ENCODE results near the gene PINLYP.

Gene PINLYP

DNA sequence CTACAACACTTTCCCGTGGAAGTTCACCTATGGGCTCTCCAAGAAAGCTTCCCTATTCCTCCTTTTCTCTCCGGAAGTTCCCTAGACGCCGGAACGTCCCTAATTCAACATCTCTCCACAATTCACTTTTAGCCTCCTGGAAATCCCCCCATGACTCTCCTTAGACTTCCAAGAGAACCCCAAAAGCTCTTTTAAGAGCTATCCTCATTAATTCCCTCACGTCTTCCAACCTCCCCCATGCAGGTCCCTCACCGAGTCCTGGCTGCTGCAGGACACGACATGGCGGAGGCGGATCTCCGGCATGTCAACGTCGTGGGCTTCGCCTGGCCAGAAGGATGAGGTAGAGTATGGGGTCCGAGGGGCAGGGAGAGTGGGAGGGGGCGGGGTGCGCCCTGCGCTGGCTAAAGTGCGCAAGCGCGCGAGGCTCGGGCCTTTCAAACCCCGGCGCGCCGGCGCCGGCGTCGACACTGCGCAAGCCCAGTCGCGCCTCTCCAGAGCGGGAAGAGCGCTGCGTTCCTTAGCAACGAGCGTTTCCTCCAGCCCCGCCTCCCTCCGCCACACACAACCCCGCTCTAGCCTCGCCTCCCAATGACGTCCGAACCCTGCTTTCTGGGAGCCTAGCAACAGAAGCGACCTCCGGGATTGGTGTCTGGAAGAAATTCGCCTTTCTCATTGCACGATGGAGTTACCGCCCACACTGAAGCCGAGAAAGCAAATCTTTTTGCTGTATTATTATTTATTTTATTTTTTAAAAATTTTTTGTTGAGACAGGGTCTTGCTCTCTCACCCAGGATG, at the start of gene PINLYP, which contains the start of gene XRCC1:
Gene PINLYP (plus strand): TSS at position 646 of the 795 bp plus-strand sequence. CDS start 1,391 bp downstream, outside the sequence.
Gene XRCC1 (minus strand): TSS at position 372 of the 795 bp plus-strand sequence. CDS start 69 bp downstream, at position 303.
- FAIRE-seq (peak; percentile 100), DNase-seq (ENCODE audit: extremely low spot score, insufficient read length, low read depth) (peak; percentile 96)

- DNase-seq (ENCODE audit: extremely low spot score, insufficient read length, low read depth) (no peak), FAIRE-seq (no peak)
Observed at GRCh38 chr19:43525836-43526771, 49.5 kb upstream of the PINLYP start.

DNA sequence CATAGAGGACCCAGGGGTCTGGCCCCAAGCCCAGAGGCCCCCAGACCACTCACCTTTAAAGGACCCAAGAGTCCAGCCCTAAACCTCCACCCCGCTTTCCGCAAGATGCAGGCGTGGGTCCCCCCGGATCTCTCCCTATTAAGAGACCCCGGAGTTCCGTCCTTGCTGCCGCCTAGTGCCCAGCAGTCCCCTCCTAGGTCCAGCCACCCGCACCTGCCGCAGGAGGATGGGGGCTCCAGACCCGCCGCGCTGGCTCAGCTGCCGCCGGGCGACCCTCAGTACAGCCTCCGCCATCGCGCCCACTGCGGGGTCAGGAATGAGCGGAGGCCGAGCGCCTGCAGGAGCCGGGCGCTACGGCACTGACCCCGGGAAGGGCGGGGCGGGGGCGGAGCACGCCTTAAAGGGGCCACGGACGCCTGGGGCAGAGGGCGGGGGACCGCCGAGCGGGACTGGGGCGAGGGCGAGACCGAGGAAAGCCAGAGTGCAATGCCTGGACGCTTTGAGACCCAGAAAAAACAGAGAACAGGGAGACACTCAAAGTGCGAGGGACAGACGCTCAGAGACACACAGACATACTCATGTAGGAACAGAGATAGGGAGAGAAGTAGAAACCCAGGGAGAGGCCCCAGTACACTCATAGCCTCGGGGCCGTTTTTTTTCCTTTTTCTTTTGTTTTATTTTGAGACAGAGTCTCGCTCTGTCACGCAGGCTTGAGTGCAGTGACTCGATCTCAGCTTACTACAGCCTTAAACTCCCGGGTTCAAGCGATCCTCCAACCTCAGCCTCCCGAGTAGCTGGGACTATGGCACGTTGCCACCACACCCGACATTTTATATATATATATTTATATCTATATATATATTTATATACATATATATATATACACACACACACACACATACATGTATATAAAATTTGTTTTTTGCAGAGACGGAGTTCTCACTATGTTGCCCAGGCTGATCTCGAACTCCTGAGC, 48.4 kb upstream of the PINLYP start, which contains the start of gene ETHE1:
Gene ETHE1 (minus strand): TSS at position 318 of the 976 bp plus-strand sequence. CDS start 24 bp downstream, at position 294.
- FAIRE-seq (peak; percentile 76), DNase-seq (ENCODE audit: extremely low spot score, insufficient read length, low read depth) (no peak)

DNA sequence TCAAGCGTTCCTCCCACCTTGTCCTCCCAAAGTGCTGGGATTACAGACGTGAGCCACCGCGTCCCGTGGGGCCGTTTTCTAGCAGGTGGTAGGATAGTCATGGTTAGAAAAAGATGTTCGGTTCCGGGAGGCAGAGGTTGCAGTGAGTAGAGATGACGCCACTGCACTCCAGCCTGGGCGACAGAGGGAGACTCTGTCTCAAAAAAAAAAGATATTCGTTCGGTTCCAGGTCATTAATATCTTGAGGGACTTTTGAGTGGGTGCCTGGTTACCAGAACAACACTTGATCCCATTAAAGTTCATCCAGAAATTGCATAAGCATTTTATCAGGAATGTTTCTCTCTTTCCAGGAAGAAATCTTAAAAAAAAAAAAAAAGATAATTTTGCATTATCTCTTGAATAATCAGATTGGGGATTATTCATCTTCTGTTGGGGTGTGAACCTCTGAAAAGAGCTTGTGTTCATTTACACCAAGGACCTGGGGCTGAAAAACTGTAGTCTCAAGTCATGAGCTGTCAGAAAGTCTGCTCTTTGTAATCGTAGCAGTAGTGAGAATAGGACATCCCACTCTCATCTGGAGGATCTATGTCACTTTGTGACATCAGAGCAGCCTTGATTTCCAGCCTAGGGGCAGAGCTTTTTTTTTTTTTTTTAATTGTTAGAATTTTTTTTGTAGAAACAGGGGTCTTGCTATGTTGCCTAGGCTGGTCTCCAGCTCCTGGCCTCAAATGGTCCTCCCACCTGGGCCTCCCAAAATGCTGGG, 47.6 kb upstream of the PINLYP start:
- no peak for FAIRE-seq

DNA sequence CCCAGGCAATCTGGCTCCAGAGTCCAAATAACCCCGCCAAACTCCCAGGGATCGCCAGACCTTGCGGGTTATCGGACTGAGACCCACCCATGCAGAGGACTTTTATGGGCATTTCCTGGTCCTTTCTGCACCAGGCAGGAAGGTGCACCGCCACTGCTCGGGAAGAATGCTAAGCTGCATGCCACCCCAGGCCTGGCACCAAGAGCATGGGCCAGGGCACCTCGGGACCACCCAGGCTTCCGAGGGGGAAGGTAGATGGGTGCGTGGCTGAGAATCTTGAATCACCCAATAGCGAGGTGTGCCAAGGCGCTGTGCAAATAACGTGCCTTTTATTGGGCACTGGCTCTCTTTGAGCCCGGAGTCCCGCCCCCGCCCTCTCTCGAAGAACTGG, 43.0 kb upstream of the PINLYP start:
- DNase-seq (ENCODE audit: extremely low spot score, insufficient read length, low read depth) = no peak
- FAIRE-seq = no peak

More for the DNA sequence above, 47.6 kb upstream of the PINLYP start:
- DNase-seq (ENCODE audit: extremely low spot score, insufficient read length, low read depth) = no peak

DNA sequence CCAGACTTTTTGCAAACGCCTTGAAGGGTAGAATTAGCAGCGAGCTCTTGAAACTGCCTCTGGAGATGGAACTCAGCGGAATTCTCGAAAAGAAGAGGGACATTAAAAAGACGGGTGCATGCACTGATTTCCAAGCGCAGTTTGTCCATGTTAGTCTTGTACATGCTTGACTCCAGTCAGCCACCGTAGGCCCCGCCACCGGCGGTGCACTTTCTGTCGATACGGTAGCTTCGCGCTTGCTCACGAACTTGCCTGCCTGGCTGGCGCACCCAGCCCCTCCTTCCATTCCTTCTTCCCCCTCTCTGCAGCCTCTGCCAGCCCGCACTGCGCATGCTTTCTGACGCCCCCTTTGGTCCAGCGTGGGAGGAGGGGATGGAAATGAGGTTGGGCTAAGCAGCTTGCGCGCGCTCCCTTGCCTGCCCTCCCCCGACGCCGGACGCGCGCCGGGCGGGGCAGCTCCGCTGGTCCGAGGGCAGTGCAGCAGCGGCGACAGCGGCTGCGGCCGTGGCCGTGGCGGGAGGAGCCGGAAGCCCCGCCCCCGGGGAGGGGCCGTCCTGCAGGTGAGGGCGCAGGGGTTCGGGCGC, 42.5 kb upstream of the PINLYP start, which contains the start of gene ZNF575:
Gene ZNF575 (plus strand): TSS at position 227 of the 584 bp plus-strand sequence. CDS start 1,235 bp downstream, outside the sequence.
- DNase-seq (ENCODE audit: extremely low spot score, insufficient read length, low read depth) (peak; percentile 75), FAIRE-seq (peak; percentile 96)

DNA sequence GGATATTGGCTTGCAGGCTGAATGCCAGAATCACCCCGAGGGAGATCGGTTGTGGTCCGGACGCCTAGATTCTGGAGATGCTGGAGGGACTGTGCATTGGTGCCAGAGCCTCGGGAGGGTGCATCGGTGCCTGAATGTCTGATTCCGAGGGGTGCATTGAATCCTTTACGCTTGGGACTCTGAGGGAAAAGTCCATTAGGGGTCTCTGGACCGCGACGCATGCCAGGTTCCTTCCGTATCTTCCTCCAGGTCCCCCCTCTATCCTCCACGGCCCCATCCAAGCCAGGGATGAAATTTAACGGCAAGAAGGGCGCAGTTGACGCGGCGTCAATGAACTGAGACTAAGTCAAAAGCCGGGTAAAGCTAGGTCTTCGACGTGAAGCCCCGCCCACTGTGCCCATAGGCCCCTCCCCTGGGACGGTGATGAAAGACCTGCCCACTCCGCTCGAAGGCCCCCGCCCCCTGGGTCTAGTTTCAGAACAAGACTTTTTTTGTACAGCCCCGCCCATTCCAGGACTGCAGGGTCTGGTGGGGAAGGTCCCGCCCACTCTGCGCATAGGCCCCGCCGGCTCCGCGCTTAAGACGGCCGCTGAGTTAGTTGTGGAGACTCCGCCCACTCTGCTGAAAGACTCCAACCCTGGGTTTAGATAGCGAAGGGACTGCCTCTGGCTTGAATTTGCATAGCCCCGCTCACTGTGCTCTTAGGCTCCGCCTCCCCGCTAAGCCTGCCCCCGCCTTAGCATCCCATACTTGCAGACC, 41.9 kb upstream of the PINLYP start:
- FAIRE-seq (no peak), DNase-seq (ENCODE audit: extremely low spot score, insufficient read length, low read depth) (peak; percentile 81)

GRCh38 chr19:43534305-43534815, 41.2 kb upstream of the PINLYP start:
- DNase-seq (ENCODE audit: extremely low spot score, insufficient read length, low read depth) = no peak
- FAIRE-seq = no peak

DNA sequence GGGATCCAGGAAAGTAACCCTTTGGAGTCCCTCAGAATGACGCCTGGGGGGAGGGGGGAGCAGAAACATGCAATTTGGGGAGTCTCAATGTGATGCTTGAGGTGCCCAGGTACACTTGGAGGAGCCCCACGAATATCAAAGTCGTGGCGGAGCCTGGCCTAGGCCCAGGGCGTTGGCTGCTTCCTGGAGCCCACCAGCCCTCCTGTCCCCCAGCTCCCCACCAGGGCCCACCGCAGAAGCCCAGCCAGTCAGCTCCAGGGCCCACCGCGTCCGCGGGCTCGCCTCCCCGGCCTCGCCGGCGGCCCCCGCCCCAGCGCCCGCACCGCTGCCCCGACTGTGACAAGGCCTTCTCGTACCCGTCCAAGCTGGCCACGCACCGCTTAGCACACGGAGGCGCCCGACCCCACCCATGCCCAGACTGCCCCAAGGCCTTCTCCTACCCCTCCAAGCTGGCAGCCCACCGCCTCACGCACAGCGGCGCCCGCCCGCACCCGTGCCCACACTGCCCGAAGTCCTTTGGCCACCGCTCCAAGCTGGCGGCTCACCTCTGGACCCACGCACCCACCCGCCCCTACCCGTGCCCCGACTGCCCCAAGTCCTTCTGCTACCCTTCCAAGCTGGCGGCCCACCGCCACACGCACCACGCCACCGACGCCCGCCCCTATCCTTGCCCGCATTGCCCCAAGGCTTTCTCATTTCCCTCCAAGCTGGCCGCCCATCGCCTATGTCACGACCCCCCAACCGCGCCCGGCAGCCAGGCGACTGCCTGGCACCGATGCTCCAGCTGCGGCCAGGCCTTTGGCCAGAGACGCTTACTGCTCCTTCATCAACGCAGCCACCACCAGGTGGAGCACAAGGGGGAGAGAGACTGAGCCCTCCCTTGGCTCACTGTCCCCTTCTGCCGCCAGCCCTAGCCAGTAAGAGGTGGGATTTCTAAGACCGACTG, 40.5 kb upstream of the PINLYP start:
- no peak for DNase-seq (ENCODE audit: extremely low spot score, insufficient read length, low read depth)
- FAIRE-seq = no peak

DNA sequence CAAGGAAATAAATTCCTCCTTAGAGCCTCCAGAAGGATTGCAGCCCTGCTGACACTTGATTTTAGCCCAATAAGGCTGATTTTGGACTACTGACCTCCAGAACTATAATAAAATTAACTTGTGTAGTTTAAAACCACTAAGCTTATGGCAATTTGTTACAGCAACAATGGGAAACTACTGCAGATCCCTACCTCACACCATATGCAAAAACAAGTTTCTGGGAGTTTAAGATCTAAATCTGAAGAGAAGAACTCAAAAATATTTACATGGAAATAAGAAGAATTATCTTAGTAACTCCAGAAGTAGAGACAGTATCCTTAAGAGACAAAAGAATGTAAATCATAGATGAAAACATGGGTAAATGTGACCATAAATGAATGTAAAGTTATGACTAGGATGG, 36.7 kb upstream of the PINLYP start:
- DNase-seq (ENCODE audit: extremely low spot score, insufficient read length, low read depth) = no peak
- no peak for FAIRE-seq

DNA sequence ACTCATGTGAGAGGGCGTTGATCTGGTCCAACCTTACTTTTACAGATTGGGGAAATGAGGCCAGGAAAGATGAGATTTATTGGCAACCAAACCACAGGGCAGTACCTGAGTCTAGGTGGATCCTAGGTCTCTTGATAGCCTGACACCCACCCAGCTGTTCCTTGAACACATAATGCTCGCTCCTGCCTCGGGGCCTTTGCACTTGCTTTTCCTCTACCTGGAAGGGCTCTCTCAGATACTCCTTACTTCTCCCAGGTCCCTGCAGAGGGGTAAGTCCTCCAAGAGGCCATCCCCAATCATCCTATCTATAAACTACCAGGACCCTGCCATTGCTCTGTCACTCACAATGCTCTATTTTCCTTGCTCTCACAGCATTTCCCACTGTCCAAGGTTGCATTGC, 35.2 kb upstream of the PINLYP start:
- DNase-seq (ENCODE audit: extremely low spot score, insufficient read length, low read depth) (no peak), FAIRE-seq (no peak)

DNA sequence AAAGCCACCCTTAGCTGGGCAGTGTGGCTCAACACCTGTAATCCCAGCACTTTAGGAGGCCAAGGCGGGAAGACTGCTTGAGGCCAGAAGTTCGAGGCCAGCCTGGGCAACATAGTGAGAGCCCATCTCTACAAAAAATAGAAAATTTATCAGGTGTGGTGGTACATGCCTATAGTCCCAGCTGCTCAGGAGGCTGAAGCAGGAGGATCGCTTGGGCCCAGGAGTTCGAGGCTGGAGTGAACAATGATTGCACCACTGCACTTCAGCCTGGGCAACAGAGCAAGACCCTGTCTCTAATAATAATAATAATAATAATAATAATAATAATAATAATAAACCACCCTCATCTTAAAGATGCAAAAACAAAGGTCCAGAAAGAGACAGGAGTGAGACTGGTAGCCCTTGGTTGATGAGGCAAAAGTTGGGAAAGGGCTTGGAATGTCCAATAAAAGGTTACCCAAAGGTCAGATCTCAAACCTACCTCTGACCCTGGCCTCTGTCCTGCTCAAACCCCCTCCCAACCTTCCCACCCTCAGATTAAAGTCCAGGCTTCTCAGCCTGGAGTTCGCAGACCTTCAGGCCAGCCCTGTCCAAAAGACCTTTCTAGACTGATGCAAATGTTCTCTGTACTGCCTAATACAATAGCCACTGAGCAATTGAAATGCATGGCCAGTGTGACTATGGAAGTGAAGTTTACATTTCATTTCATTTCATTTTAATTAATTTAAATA, 33.5 kb upstream of the PINLYP start:
- FAIRE-seq (no peak), DNase-seq (ENCODE audit: extremely low spot score, insufficient read length, low read depth) (no peak)

DNA sequence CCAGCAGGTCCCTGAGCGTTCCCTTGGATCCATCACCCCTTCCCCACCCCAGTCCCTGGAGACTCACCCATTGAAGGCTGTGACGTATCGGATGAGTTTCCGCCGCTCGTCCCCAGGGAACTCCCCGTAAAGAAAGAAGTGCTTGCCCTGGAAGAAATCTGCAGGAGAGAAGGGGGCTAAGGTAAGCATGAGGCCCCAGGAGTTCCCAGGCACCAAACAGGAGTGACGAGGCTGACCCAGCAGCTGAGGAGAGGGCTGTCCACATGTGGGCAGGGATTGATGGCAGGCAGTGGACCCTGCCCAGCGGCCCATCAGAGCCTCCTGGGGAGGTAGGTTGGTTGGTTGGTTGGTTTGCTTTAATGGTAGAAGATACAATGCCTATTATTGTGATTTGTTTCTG, 31.5 kb upstream of the PINLYP start:
- DNase-seq (ENCODE audit: extremely low spot score, insufficient read length, low read depth) (no peak), FAIRE-seq (no peak)

- DNase-seq (ENCODE audit: extremely low spot score, insufficient read length, low read depth) (no peak), FAIRE-seq (no peak)
Observed at GRCh38 chr19:43545276-43545675, 30.3 kb upstream of the PINLYP start.

- no peak for DNase-seq (ENCODE audit: extremely low spot score, insufficient read length, low read depth)
- FAIRE-seq = no peak
Observed at GRCh38 chr19:43545981-43546380, 29.6 kb upstream of the PINLYP start.

GRCh38 chr19:43546581-43546980, 29.0 kb upstream of the PINLYP start:
- DNase-seq (ENCODE audit: extremely low spot score, insufficient read length, low read depth) (no peak), FAIRE-seq (no peak)

All from GM18507 (cell line).